Neuron (in vitro differentiated cells): ENCODE measurements around the gene TENM4.
"Not testable (repeated sequence)": the region's sequence is repeated elsewhere in the genome, so short reads cannot be mapped to it uniquely, and the experiment has no call there.

Experiments used
- H2AFZ ChIP-seq: one replicate; pipeline ENCODE4 v1.6.1; 2013; ENCODE audit warnings: low read depth, mild to moderate bottlenecking, inconsistent platforms, low read length, moderate library complexity
- H3K27me3 ChIP-seq: one replicate; pipeline ENCODE4 v1.6.1; 2013; ENCODE audit warnings: low read length; ENCODE audit not compliant: insufficient read depth
- H3K36me3 ChIP-seq: one replicate; pipeline ENCODE4 v1.6.1; 2013; ENCODE audit warnings: low read length; ENCODE audit not compliant: insufficient read depth
- H3K4me1 ChIP-seq: one replicate; pipeline ENCODE4 v1.6.1; 2013; ENCODE audit warnings: low read length; ENCODE audit not compliant: insufficient read depth
- H3K4me3 ChIP-seq: 2 replicates; pipeline ENCODE4 v1.5.1; 2013; ENCODE audit warnings: mild to moderate bottlenecking, low read length, moderate library complexity
- H3K9me3 ChIP-seq: one replicate; pipeline ENCODE4 v1.6.1; 2013; ENCODE audit warnings: low read length

TENM4 gene

GRCh38 chr11:78635814-78636506 lies 804.9 kb downstream of the TENM4 start:
- H3K27me3 ChIP-seq, result no peaks in the 10 kb centered on the region
- H3K4me3 ChIP-seq, result no peak overlapping the region
- no peak overlapping the region for H2AFZ ChIP-seq
- H3K9me3 ChIP-seq, result peaks cover under 1% of the 10 kb centered on the region
- H3K4me1 ChIP-seq, result no peaks in the 10 kb centered on the region
- no peaks in the 10 kb centered on the region for H3K36me3 ChIP-seq

DNA sequence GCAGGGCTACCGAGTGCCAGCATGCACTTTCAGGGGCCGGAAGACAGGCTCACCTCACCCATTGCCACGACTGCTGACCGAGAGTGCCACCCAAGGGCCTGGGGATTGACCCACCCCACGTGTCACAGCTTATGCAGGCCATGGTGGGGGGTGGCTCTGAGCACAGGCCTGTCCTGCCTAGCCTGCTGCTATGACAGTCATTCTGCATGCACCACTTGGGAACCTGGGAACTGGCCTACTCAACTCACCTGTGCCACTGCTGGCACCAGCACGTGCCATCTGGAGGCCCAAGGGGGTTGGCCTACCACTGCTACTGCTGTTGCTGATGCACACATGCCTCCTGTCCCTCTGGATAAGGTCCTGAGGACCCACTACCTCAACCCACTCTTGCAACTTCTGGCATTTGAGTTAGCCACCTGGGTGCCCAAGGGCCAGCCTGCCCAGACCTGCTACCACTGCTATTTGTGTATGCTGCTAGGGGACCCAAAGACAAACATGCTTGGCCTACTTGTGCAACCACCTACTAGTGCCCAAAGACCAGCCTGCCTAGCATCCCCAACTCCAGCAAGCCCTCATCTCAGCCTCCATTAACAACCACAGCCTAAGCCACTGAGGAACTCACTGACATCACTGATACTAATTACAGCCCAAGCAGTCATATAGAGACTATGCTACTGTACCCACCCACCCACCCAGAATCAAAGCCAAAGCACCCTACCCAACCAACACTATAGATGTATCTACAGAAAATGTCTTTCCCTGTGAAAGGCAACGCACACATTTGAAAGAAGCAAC lies 807.1 kb downstream of the TENM4 start:
- Histone ChIP-seq H2AFZ (no peak overlapping the region), H3K27me3 (no peaks in the 10 kb centered on the region), H3K4me1 (no peaks in the 10 kb centered on the region), H3K9me3 (peaks cover 5% of the 10 kb centered on the region), H3K4me3 (no peak overlapping the region), H3K36me3 (no peaks in the 10 kb centered on the region)

DNA sequence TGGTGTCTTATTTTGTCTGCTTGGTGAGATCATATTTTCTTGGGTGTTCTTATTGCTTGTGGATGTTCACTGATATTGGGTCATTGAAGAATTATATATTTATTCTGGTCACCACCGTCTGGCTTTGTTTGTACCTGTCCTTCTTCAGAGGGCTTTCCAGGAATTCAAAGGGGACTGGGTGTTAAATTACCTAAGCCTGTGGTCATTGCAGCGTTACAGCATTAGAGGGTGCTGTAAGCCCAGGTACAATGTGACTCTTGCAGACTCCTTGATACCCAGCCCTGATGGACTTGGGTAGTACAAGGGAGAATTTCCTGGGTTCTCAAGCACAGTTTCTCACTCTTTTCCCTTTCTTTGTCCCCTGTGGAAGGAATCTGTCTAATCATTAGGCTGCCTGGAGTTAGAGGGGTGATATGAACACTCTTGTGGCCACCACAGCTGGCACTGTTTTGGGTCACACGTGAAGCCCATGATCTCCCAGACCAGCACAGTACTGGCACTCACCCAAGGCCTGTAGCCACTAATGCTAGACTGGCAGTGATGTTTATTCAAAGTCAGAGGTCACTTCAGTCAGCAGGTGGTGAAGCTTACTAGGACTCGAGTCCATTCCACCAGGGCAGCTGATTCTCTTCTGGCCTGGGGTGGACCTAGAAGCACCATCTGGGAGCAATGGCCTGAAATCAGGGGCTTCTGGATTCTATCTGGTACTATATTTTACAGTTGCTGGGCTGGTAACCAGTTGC lies 810.1 kb downstream of the TENM4 start:
- peaks cover 5% of the 10 kb centered on the region for H3K9me3 ChIP-seq
- H3K4me1 ChIP-seq, result no peaks in the 10 kb centered on the region
- no peak overlapping the region for H2AFZ ChIP-seq
- H3K27me3 ChIP-seq, result no peaks in the 10 kb centered on the region
- no peaks in the 10 kb centered on the region for H3K36me3 ChIP-seq
- no peak overlapping the region for H3K4me3 ChIP-seq

- Histone ChIP-seq H2AFZ (no peak overlapping the region), H3K27me3 (no peaks in the 10 kb centered on the region), H3K4me3 (no peak overlapping the region), H3K36me3 (no peaks in the 10 kb centered on the region), H3K4me1 (no peaks in the 10 kb centered on the region), H3K9me3 (peaks cover 5% of the 10 kb centered on the region)
These were observed 810.7 kb downstream of the TENM4 start for GRCh38 chr11:78630155-78630554.

- Histone ChIP-seq H3K27me3 (no peaks in the 10 kb centered on the region), H3K36me3 (no peaks in the 10 kb centered on the region), H3K9me3 (peaks cover 5% of the 10 kb centered on the region), H3K4me3 (no peak overlapping the region), H2AFZ (no peak overlapping the region), H3K4me1 (no peaks in the 10 kb centered on the region)
These were observed 818.2 kb downstream of the TENM4 start for GRCh38 chr11:78622666-78623065.

- Histone ChIP-seq H3K4me1 (no peaks in the 10 kb centered on the region), H3K9me3 (peaks cover 5% of the 10 kb centered on the region), H3K36me3 (no peaks in the 10 kb centered on the region)
These were observed 820.7 kb downstream of the TENM4 start for GRCh38 chr11:78620159-78620558.

GRCh38 chr11:78615724-78616123 lies 825.1 kb downstream of the TENM4 start:
- H2AFZ ChIP-seq, result no peak overlapping the region

More at GRCh38 chr11:78620159-78620558, 820.7 kb downstream of the TENM4 start:
- Histone ChIP-seq H3K4me3 (no peak overlapping the region), H2AFZ (no peak overlapping the region), H3K27me3 (no peaks in the 10 kb centered on the region)

DNA sequence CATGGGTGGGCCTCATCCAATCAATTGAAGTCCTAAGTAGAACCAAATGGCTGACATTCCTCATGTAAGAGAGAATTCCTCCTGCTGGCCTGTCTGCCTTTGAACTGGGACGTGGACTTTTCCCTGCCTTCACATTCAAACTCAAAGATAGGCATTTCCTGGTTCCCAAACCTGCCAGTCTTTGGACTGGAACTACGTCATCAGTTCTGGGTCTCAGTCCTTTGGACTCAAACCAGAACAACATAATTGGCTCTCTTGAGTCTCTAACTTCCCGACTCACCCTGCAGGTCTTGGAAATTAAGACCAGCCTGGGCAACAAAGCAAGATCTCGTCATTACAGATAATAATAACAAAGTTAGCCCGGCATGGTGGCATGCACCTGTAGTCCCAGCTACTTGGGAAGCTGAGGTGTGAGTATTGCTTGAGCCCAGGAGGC lies 827.4 kb downstream of the TENM4 start:
- no peaks in the 10 kb centered on the region for H3K9me3 ChIP-seq
- H3K36me3 ChIP-seq, result no peaks in the 10 kb centered on the region
- no peak overlapping the region for H2AFZ ChIP-seq
- H3K27me3 ChIP-seq, result no peaks in the 10 kb centered on the region
- H3K4me3 ChIP-seq, result no peak overlapping the region
- no peaks in the 10 kb centered on the region for H3K4me1 ChIP-seq

More at GRCh38 chr11:78615724-78616123, 825.1 kb downstream of the TENM4 start:
- H3K4me1 ChIP-seq, result no peaks in the 10 kb centered on the region
- H3K36me3 ChIP-seq, result no peaks in the 10 kb centered on the region
- H3K4me3 ChIP-seq, result no peak overlapping the region
- H3K27me3 ChIP-seq, result no peaks in the 10 kb centered on the region
- H3K9me3 ChIP-seq, result peaks cover 5% of the 10 kb centered on the region

DNA sequence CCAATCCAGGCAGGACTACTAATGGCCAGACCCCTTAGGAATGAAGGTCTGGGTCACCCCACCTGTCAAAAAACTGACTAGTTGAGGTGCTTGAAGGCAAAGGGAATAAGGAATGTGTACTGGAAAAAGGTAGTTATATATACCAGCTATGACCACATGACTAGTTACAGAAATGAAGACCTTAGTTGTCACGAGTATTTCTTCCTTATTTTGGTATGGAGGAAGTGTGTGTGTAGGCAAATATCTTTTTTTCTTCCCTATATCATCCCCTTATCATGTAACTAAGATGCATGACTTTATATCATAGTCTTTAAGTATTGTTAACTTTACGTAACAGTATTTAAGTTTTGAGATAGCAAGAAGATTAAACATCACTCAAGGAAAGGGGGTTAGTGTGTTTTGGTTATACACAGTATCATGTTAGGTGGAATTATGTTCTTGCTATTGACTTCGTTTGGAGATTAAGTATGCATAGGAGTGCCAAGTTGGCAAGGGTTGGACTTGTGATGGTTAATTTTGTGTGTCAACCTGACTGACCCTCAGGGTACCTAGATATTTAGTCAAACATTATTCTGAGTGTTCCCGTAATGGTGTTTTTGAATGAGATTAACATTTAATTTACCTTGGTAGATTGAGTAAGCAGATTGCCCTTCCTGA lies 828.0 kb downstream of the TENM4 start:
- Histone ChIP-seq H3K9me3 (no peaks in the 10 kb centered on the region), H3K36me3 (no peaks in the 10 kb centered on the region), H3K4me1 (no peaks in the 10 kb centered on the region), H2AFZ (no peak overlapping the region), H3K4me3 (no peak overlapping the region), H3K27me3 (no peaks in the 10 kb centered on the region)

DNA sequence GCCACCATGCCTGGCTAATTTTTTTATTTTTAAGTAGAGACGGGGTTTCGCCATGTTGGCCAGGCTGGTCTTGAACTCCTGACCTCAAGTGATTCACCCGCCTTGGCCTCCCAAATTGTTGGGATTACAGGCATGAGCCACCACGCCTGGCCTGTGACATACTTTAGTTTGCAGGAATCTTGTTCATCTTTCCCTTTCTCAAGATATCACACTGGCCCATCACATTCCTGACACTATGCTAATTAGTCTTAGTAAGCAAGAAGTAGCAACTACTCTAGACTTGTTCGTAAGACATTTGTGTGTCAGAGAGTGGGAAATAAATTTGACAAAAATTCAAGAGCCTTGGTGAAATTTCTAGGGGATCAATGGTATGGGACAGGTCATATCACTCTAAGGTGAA lies 831.5 kb downstream of the TENM4 start:
- not testable (repeated sequence) for H3K36me3 ChIP-seq, H3K27me3 ChIP-seq, H3K4me1 ChIP-seq, H3K9me3 ChIP-seq, H2AFZ ChIP-seq, H3K4me3 ChIP-seq

GRCh38 chr11:78607696-78608095 lies 833.1 kb downstream of the TENM4 start:
- no peaks in the 10 kb centered on the region for H3K27me3 ChIP-seq
- no peaks in the 10 kb centered on the region for H3K9me3 ChIP-seq
- H3K4me1 ChIP-seq, result no peaks in the 10 kb centered on the region
- no peak overlapping the region for H2AFZ ChIP-seq
- no peak overlapping the region for H3K4me3 ChIP-seq
- H3K36me3 ChIP-seq, result no peaks in the 10 kb centered on the region

DNA sequence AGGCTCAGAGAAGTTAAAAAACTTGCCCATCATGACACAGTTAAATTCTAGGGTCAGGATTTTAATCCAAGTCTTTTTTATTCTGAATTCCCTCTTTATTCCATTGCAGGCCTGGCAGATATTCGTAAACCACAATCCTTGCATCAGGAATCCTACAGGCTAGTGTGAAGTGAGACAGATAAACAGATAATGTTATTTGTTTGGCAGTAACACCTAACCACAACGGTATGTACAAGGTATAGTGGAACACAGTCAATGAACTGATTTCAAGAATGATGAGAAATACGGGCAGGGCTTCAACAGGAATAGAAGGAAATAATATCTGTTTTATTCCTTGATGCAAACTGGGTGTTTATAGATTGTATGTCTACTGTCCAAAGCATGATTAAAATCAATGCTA lies 834.2 kb downstream of the TENM4 start:
- H2AFZ ChIP-seq, result no peak overlapping the region
- H3K36me3 ChIP-seq, result no peaks in the 10 kb centered on the region
- no peaks in the 10 kb centered on the region for H3K27me3 ChIP-seq
- no peaks in the 10 kb centered on the region for H3K9me3 ChIP-seq
- no peak overlapping the region for H3K4me3 ChIP-seq
- no peaks in the 10 kb centered on the region for H3K4me1 ChIP-seq

DNA sequence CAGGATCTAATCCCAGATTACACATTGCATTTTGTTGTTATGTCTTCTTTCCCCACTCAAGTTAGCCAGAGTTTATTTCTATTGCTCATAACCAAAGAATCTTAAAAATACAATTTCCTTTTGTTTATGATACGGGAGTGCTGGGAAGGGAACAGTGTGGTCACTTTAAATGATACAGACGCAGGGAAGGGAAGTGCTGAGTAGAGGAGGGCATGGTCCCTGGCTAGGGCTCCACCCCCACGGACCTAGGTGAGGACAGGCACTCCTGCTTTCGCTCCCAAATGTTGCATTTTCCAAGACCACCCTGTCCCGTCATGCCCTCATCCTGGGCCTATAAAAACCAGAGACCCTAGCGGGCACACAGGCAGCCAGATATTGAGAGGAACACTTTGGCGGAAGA lies 835.5 kb downstream of the TENM4 start:
- Histone ChIP-seq H3K27me3 (no peaks in the 10 kb centered on the region), H3K9me3 (no peaks in the 10 kb centered on the region), H2AFZ (no peak overlapping the region), H3K4me3 (no peak overlapping the region), H3K4me1 (no peaks in the 10 kb centered on the region), H3K36me3 (no peaks in the 10 kb centered on the region)
